HL-60 (cell line): Measurements from ENCODE around the gene ONECUT1.

ENCODE experiments used
- DNase-seq, 2 experiments: peaks; one replicate each; pipeline ENCODE4 v3.0.0-alpha.2; 2010 to 2020; ENCODE audit warnings: low read depth in 1 of 2, low spot score in 1 of 2
- H3K27ac ChIP-seq: fragments of 250-450 bp; sonication (Bioruptor Pico); replicated peaks from 2 replicates; pipeline ENCODE4 v1.5.1; 2020; ENCODE audit warnings: mild to moderate bottlenecking, moderate library complexity
- H3K27me3 ChIP-seq: fragments of 250-450 bp; sonication (Bioruptor Pico); 2 replicates; pipeline ENCODE4 v1.5.1; 2021; ENCODE audit warnings: mild to moderate bottlenecking, moderate library complexity; ENCODE audit not compliant: insufficient read depth, poor library complexity, severe bottlenecking
- H3K4me3 ChIP-seq: replicated peaks from 2 replicates; pipeline ENCODE4 v1.5.1; 2011; ENCODE audit warnings: mild to moderate bottlenecking, control low read depth, low read length; ENCODE audit not compliant: insufficient read depth
- GABPA ChIP-seq: IDR thresholded peaks from 2 replicates; pipeline ENCODE4 v1.6.1; 2012; ENCODE audit warnings: low read depth
- POLR2AphosphoS5 ChIP-seq: IDR thresholded peaks from 2 replicates; pipeline ENCODE4 v1.6.1; 2012; ENCODE audit warnings: low read depth
- SPI1 ChIP-seq: IDR thresholded peaks from 2 replicates; pipeline ENCODE4 v1.6.1; 2012; ENCODE audit warnings: low read depth, mild to moderate bottlenecking, borderline replicate concordance
- TF ChIP-seq, protein P1 (sequence below): IDR thresholded peaks from one replicate; pipeline ENCODE4 v1.5.1; 2011; ENCODE audit warnings: low read length, control low read depth, inconsistent platforms; ENCODE audit not compliant: insufficient read depth
- TF ChIP-seq, protein P2 (sequence below): IDR thresholded peaks from 2 replicates; pipeline ENCODE4 v1.6.1; 2012; ENCODE audit warnings: low read depth; ENCODE audit not compliant: insufficient replicate concordance

Gene ONECUT1

DNA sequence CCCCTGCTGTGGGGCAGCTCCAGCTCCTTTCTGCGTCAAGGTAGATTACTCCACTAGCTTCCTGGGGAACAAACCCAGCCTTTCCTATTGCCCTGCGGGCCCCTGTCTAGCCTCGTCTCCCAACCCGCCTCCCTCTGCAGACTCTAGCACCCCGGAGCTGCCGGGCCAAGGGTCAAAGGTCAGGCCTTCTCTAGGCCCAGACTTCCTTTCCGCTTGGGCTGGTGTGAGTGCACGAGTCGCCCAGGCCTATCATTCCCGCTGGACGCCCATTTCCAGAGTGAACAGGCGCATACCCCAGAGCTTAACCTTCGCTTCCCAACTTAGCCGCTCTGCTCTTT, 11.6 kb upstream of the ONECUT1 start:
- Histone ChIP-seq H3K4me3 (no peak overlapping the region), H3K27me3 (peaks cover 92% of the 10 kb centered on the region), H3K27ac (no peak overlapping the region)
- TF ChIP-seq, protein P1, sequence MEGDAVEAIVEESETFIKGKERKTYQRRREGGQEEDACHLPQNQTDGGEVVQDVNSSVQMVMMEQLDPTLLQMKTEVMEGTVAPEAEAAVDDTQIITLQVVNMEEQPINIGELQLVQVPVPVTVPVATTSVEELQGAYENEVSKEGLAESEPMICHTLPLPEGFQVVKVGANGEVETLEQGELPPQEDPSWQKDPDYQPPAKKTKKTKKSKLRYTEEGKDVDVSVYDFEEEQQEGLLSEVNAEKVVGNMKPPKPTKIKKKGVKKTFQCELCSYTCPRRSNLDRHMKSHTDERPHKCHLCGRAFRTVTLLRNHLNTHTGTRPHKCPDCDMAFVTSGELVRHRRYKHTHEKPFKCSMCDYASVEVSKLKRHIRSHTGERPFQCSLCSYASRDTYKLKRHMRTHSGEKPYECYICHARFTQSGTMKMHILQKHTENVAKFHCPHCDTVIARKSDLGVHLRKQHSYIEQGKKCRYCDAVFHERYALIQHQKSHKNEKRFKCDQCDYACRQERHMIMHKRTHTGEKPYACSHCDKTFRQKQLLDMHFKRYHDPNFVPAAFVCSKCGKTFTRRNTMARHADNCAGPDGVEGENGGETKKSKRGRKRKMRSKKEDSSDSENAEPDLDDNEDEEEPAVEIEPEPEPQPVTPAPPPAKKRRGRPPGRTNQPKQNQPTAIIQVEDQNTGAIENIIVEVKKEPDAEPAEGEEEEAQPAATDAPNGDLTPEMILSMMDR = no peak
- TF ChIP-seq, protein P2, sequence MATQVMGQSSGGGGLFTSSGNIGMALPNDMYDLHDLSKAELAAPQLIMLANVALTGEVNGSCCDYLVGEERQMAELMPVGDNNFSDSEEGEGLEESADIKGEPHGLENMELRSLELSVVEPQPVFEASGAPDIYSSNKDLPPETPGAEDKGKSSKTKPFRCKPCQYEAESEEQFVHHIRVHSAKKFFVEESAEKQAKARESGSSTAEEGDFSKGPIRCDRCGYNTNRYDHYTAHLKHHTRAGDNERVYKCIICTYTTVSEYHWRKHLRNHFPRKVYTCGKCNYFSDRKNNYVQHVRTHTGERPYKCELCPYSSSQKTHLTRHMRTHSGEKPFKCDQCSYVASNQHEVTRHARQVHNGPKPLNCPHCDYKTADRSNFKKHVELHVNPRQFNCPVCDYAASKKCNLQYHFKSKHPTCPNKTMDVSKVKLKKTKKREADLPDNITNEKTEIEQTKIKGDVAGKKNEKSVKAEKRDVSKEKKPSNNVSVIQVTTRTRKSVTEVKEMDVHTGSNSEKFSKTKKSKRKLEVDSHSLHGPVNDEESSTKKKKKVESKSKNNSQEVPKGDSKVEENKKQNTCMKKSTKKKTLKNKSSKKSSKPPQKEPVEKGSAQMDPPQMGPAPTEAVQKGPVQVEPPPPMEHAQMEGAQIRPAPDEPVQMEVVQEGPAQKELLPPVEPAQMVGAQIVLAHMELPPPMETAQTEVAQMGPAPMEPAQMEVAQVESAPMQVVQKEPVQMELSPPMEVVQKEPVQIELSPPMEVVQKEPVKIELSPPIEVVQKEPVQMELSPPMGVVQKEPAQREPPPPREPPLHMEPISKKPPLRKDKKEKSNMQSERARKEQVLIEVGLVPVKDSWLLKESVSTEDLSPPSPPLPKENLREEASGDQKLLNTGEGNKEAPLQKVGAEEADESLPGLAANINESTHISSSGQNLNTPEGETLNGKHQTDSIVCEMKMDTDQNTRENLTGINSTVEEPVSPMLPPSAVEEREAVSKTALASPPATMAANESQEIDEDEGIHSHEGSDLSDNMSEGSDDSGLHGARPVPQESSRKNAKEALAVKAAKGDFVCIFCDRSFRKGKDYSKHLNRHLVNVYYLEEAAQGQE = no peak
- TF ChIP-seq GABPA = no peak
- no peak for TF ChIP-seq POLR2AphosphoS5
- no peak for TF ChIP-seq SPI1
- DNase-seq = no peak

DNA sequence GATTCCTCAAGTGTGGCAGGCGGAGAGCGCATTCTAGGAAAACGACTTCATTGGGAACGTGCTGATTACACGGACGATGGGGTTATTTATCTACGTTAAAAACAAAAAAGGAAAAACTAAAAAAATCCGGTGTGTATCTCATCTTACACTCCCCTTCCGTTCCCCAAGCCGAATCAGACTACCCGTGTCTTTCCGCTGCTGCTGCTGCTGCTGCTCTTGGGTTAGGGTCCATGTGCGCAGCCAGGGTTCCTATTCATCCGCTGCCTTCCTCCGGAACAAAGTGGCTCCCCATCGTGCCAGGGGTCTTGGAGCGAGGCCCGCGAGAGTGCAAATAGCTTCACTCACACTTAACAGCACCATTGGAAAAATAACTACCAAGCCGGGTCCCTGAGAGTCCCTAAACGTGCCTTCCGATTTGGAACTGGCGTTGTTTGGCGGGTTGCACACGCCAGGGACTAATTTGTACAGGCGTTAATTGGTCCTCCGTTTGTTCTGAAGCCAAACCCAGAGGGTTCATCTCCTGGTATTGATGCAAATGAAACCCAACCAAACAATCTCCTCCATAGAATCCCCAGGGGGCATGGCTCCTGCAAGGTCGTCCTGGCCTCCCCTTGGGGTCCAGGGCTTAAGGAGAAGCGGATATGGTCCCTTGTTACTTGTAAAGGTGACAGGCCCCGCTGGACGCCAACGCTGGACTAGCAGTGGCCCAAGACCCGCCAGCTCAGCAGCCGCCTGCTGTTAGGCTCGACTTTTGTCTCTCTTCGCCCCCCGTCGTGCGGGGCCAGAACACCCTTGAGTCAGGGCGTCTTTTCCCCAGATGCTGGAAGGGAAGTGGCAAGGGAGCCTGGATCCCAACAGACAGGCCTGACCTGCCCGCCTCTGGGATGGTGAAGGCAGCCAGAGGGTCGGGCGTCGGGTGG, 11.0 kb upstream of the ONECUT1 start:
- TF ChIP-seq, protein P1 = no peak
- TF ChIP-seq GABPA = no peak
- TF ChIP-seq, protein P2 = no peak
- no peak for TF ChIP-seq POLR2AphosphoS5
- TF ChIP-seq SPI1 = no peak
- no peak for DNase-seq
- Histone ChIP-seq H3K27me3 (peaks cover 92% of the 10 kb centered on the region), H3K4me3 (no peak overlapping the region), H3K27ac (no peak overlapping the region)

DNA sequence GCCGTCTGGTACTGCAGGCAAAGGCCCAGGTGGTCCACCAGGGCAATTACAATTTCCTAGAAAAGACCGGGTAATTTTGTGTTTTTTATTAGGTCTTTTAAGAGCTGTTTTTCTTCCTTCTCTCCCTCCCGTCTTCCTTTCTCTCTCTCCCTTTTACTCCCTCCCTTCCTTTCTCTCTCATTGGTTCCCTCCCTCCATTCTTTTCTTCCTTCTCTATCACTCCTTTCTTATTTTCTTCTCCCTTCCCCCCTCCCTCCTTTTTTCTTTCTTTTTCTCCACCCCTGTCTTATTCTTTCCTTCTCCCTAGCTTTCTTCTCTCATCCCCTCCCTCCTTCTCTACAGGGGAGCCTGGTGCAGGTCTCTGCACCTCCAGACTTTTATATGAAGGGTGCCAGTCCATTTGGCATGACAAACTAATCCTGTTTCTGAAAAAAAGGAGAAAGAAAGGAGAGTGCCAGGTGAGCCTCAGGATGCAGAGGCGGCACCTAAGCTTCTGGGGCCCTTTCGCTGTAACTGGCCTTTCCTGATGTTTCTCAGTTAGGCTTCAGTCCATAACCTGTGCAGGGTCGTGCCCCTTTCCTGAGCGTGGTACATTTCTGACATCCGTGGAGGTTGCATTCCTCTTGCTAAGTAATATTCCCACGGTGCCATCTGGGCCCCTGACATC, 9.1 kb upstream of the ONECUT1 start:
- DNase-seq = no peak
- Histone ChIP-seq H3K4me3 (no peak overlapping the region), H3K27me3 (peaks cover 96% of the 10 kb centered on the region), H3K27ac (no peak overlapping the region)
- TF ChIP-seq, protein P2 = no peak
- TF ChIP-seq GABPA = no peak
- TF ChIP-seq, protein P1 = no peak
- TF ChIP-seq SPI1 = no peak
- TF ChIP-seq POLR2AphosphoS5 = no peak
